Eye (tissue), 1 donor: ENCODE measurements around the gene F7.
A peak's percentile ranks its signal among the peaks of the same experiment; 100 is the strongest.
"Not testable (repeated sequence)": the region's sequence is repeated elsewhere in the genome, so short reads cannot be mapped to it uniquely, and the experiment has no call there.

Experiments used
- DNase-seq: peaks from one replicate; pipeline ENCODE4 v3.0.0-alpha.2; 2015

The F7 gene

DNA sequence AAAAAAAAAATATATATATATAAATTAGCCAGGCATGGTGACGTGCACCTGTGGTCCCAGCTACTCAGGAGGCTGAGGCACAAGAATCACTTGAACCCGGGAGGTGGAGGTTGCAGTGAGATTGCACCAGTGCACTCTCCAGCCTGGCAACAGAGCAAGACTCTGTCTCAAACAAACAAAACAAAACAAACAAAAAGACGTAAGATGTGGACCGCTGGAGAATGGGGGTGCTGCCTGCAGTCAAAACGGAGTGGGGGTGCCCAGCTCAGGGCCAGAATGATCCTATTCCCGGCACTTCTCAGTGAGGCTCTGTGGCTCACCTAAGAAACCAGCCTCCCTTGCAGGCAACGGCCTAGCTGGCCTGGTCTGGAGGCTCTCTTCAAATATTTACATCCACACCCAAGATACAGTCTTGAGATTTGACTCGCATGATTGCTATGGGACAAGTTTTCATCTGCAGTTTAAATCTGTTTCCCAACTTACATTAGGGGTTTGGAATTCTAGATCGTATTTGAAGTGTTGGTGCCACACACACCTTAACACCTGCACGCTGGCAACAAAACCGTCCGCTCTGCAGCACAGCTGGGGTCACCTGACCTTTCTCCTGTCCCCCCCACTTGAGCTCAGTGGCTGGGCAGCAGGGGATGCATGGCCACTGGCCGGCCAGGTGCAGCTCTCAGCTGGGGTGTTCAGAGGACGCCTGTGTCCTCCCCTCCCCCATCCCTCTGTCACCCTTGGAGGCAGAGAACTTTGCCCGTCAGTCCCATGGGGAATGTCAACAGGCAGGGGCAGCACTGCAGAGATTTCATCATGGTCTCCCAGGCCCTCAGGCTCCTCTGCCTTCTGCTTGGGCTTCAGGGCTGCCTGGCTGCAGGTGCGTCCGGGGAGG is at the start of gene F7:
Gene F7 (plus strand): TSS at position 760 of the 889 bp plus-strand sequence. CDS start 51 bp downstream, at position 811.
- no peak for DNase-seq

- peak; percentile 16 for DNase-seq
Observed at GRCh38 chr13:113057084-113057483, 48.5 kb upstream of the F7 start.

- DNase-seq, result not testable (repeated sequence)
Observed at GRCh38 chr13:113057559-113057958, 48.0 kb upstream of the F7 start.

DNA sequence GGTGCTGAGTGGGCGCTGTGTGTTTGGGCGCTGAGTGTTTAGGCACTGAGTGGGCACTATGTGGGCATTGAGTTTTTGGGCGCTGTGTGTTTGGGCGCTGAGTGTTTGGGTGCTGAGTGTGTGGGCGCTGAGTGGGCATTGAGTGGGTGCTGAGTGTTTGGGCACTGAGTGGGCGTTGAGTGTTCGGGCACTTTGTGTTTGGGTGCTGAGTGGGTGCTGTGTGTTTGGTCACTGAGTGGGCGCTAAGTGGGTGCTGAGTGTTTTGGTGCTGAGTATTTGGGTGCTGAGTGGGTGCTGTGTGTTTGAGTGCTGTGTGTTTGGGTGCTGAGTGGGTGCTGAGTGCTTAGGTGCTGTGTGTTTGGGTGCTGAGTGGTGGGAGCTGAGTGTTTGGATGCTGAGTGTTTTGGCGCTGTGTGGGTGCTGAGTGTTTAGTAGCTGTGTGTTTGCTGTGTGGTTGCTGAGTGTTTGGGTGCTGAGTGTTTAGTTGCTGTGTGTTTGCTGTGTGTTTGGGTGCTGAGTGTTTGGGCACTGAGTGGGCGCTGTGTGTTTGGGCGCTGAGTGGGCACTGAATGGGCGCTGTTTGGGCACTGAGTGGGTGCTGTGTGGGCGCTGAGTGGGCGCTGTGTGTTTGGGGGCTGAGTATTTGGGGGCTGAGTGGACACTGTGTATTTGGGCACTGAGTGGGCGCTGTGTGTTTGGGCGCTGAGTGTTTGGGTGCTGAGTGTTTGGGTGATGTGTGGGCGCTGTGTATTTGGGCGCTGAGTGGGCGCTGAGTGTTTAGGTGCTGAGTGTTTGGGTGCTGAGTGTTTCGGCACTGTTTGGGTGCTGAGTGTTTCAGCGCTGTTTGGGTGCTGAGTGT is 47.2 kb upstream of the F7 start:
- DNase-seq, result peak; percentile 13

- no peak for DNase-seq
Observed at GRCh38 chr13:113058988-113059850, 46.4 kb upstream of the F7 start.

DNA sequence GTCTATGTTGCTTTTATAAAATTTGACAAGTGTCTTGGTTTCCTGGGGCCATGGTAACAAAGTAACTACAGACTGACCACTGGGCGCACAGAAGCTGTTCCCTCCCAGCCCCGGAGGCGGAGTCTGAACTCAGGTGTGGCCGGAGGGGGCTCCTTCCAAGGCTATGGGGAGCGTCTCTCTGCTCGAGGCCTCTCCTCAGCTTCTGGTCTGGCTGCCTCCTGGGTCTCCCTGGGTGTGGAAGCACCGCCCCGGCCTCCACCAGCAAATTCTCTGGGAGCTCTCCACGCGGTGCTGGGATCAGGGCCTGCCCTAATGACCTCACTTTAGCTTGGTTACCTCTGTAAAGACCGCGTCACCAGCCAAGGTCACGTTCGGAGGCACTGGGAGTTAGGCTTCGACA is 45.7 kb upstream of the F7 start:
- no peak for DNase-seq

DNA sequence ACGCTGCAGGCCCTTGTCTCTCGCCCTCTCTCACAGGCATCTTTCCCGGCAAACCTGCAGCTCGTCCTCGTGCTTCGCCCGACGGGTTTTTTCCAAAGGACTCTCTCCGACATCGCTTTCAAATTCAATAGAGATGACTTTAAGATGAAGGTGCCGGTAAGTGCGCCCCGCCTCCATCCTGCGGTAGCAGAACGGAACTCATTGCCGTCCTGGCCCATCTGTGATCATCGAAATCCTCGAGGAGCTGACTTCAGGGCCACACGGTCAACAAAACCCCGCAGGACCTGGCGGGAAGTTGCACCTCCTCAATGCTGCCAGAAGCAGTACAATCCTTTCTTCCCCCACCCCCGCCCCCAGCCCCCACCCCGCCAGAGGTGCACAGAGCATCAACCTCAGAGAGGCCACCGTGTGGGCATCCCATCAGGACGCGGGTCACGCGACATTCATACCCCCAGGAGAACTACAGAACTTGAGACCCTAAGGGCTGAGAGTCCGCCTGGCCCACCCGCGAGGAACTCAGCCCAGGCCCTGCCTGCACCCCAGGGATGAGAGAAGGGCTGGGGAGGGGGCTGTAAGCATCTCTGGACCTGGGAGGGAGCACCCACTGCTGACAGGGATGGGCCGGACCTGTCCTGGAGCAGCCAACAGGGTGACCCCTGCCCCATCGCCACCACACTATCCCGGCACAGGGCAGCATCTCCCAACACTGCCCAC is 44.9 kb upstream of the F7 start:
- no peak for DNase-seq

GRCh38 chr13:113061271-113061625 is 44.3 kb upstream of the F7 start:
- no peak for DNase-seq

GRCh38 chr13:113061796-113062425 is 43.7 kb upstream of the F7 start:
- DNase-seq, result no peak

GRCh38 chr13:113062691-113063090 is 42.9 kb upstream of the F7 start:
- DNase-seq, result no peak

- no peak for DNase-seq
Observed at GRCh38 chr13:113063091-113063491, 42.5 kb upstream of the F7 start.

GRCh38 chr13:113064000-113064533 is 41.5 kb upstream of the F7 start:
- DNase-seq, result no peak

DNA sequence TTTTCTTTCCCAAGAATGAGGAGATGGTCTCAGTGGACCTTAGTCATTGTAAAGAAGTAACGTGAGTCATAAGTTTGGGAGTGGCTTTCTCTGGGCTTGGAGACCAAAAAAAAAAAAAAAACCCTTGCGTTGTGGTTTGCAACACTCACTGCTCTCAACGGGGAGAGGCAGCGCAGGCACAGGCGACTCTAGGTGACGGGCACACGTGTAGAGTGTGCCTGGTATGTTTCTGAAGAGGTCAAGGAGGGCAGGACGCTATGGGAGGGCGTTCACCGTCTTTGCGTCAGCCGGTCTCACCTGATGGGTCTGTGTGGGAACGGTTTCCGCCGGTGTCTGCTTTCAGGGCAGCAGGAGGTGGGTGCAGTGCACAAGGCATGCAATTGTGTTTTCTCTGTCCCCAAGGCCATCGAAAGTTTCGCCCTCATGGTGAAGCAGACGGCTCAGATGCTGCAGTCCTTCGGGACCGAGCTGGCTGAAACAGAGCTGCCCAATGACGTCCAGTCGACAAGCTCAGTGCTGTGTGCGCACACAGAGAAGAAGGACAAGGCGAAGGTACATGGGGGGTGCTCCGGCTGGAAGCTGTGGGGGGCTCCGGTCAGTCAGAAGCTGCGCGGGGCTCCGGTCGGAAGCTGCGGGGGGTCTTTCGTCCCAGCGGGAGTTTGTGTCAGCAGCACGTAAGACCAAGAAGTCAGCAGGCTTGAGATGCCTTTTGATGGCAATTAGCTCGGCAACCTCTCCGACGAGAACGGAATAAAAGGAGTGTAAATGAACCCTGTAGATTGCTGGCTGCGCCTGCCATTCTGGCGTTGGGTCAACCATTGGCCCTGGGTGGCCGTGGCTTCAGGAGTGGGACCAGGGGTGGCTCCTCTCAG is 40.8 kb upstream of the F7 start:
- no peak for DNase-seq

- no peak for DNase-seq
Observed at GRCh38 chr13:113065406-113066141, 40.0 kb upstream of the F7 start.

DNA sequence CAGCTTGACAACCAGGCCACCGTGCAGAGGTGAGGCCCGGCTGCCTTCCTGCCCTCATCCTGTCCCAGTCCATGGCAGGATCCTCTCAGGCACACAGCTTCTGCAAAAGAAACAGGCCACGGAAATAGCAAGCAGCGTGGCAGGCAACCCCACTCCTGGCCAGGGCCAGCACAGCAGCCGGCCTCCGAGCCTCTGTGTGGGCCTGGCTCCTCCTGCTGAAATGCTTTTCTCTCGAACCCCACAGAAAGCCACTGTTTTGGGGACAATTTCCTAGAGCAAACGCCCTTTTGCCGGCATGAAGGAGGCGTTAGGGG is 39.5 kb upstream of the F7 start:
- no peak for DNase-seq

DNA sequence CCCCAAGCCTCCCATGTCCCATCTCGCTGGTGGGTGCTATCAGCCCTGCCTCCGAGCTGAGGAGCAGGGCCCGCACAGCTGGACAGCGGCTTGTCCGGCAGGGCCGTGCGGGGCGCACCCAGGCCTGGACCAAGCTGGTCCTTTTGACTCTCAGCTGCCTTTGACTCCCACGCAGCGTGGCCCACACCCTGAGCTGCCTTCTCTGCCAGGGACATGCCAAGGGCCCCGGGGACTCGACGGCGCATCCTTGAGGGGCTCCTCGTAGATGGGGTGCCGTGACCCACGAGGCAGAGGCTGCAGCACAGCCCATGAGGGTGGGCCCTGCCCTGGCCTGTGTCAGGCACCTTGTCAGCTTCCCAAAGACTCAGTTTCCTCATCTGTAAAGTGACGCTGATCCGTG is 38.8 kb upstream of the F7 start:
- DNase-seq, result no peak

- no peak for DNase-seq
Observed at GRCh38 chr13:113069861-113070805, 35.5 kb upstream of the F7 start.

DNA sequence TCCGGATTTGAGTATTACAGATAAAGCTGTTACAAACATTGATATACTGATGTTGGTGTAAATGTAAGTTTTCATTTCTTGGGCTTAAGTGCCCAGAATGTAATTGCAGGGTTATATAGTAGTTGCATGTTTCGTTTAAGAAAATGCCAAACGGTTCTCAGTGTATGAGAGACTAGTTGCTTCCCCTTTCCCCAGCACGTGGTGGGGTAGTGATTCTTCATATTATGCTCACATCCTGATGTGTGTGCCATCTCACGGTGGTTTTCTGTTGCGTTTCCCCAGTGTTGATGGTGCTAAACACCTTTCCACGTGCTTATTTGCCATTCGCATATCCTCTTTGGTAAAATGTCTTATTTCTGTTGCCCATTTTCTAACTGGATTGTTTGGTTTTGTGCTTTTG is 34.7 kb upstream of the F7 start:
- no peak for DNase-seq

GRCh38 chr13:113072376-113072775 is 33.2 kb upstream of the F7 start:
- no peak for DNase-seq
